Kidney capillary endothelial cell (primary cell): ENCODE results near the gene ARID3B.
"Not testable (repeated sequence)": the region's sequence is repeated elsewhere in the genome, so short reads cannot be mapped to it uniquely, and the experiment has no call there.

ENCODE experiments used
- DNase-seq: peaks from one replicate; pipeline ENCODE4 v3.0.0-alpha.2; 2018; ENCODE audit warnings: low spot score

ARID3B gene, protein sequence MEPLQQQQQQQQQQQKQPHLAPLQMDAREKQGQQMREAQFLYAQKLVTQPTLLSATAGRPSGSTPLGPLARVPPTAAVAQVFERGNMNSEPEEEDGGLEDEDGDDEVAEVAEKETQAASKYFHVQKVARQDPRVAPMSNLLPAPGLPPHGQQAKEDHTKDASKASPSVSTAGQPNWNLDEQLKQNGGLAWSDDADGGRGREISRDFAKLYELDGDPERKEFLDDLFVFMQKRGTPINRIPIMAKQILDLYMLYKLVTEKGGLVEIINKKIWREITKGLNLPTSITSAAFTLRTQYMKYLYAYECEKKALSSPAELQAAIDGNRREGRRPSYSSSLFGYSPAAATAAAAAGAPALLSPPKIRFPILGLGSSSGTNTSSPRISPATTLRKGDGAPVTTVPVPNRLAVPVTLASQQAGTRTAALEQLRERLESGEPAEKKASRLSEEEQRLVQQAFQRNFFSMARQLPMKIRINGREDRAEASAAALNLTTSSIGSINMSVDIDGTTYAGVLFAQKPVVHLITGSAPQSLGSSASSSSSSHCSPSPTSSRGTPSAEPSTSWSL

DNA sequence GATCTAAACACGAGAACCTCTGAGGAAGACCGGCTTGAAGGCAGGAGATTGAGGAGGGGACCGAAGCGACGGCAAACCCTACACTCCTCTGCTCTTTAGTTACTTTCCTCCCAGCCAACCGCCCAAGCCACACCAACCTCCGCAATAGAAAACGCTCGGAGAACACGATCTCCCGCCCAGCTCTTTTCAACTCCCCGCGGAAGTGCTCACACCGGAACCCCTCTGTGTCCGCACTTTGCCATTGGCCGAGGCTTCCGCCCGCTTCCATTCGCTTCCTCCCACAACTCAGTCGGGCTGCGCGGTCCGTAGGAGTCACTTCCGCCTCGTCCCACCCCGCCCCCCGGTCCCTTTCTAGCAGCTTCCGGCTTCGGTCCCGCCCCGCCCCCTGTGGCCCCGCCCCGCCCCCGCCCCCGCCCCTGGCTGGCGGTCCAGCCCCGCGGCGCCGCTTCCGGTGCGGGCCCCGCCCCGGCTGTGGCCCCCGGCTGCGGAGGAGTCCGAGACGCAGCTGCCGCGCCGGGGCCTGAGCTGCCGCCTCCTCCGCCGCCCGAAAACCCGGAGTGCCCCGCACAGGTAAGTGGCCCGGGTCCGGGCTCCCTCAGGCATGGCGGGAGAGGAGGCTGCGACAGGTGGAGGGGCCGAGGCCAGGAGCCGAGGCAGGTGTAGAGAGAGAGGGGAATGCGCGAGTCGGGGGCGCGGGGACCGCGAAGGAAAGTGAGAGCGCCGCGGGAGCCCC lies at the start of gene ARID3B:
TSS of gene ARID3B (plus strand) at position 460 of the 733 bp plus-strand sequence. CDS start 2,717 bp downstream, outside the sequence.
- peak; percentile 94 for DNase-seq

DNA sequence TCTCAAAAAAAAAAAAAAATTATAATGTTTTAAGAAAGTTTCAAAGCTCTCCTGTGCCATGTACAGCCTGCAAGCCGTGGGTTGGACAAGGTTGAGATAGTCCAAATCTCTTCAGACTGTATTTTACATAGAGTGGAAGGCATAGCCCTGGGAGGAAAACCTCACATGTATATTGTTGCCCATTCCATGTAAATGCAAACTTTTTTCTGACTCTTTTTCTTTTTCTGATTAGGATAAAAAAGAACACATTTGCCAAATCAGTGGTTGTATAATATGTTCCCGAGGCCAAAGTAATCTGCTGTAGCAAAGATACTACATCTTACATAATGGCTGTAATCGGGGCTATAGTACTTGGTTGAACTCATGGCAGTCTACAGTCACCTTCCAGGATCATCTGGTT lies 44.4 kb upstream of the ARID3B start:
- DNase-seq, result no peak

DNA sequence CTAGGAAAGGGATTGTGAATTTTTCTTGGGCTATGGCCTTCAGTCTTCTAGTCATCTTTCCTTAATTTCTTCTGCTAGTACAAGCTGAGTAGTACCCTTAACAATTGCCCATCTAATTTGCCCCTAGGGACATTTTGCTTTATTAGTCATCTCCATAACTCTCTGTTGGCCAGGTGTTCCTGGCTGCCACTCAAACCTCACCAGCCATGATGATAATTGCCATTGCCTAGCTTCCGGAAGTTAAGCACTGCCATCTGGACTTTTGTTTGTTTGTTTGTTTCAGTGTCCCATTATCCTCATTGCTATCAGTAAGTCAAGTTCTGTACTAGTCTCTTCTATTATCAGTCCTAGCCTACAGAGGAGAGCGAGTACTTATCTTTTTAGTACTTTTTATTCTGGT lies 43.4 kb upstream of the ARID3B start:
- DNase-seq, result no peak

DNA sequence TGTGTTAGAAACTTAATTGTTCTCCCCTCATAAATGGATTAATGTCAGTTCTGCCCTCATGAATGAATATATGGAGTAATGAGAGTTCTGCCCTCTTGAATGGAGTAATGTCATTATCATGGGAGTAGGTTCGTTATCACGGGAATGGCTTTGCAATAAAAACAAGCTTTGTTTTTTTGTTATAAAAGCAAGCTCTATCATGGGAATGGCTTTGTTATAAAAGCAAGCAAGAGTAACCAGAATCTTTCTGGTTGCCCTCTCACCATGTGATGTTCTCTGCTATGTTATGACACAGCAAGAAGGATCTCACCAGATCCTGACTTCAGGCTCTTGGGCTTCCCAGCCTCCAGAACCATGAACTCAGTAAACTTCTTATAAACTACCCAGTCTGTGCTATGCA lies 41.7 kb upstream of the ARID3B start:
- no peak for DNase-seq

DNA sequence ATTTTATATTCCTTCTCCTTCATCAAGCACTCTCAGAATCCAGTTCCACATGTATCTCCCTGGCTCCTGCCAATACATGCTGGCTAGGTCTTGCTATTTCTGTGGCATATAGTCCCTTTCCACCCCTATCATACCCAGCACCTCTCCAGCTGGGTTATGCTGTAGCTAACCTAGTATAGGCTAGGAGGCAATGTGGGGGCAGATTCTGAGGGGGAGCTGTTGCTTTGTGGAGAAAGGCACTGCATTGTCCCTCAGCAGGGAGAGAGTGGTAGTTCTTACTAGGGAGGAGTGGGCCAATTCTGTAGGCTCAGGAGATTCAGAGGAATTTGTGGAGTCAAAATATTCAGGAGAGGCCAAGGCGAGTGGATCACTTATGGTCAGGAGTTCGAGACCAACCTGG lies 40.6 kb upstream of the ARID3B start:
- DNase-seq, result no peak

DNA sequence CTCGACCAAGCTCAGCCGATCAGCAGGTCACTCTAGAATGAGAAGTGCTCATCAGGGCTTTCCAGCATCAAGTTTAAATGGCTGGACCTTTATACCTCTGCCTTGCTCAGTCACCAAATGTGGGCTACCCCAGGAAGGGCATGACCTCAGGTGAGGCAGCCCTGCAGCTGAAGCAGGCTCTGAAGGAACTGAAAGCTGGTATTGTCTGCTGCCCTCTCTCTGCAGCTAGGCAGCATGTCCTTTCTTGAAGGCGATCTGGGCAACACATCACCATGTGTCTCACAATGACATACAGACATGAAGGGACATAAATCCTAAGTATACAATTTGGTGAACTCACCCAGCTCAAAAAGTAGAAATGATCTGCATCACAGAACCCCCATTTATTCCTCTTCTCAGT lies 38.7 kb upstream of the ARID3B start:
- no peak for DNase-seq

DNA sequence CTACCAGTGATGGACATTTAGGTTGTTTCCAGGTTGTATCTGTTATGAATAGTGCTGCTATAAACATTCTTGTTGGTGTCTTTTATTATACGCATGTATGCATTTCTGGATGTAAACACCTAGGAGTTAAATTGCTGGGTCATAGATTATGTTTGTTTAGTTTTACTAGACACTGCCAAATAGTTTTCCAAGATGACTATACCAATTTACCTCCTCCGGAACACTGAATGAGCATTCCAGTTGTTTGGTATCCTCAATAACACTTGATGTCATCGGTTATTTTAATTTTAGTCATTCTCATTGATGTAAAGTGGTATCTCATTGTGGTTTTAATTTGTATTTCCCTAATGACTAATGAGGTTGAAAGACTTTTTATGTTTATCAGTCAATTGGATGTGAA lies 36.6 kb upstream of the ARID3B start:
- DNase-seq, result no peak

DNA sequence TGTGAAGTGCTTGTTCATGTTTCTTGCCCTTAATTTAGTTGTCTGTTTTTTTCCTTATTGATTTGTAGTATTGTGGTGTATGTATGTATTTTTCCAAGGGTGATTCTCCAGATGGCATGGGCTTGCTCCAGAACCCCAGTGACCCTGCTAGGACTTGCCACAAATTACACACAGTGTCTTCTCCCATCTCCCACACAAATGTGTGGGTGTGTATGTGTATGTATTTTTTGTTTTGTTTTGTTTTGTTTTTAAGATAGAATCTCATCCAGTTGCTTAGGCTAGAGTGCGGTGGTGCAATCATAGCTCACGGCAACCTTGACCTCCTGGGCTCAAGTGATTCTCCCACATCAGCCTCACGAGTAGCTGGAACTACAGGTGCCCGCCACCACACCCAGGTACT lies 36.2 kb upstream of the ARID3B start:
- DNase-seq, result no peak

DNA sequence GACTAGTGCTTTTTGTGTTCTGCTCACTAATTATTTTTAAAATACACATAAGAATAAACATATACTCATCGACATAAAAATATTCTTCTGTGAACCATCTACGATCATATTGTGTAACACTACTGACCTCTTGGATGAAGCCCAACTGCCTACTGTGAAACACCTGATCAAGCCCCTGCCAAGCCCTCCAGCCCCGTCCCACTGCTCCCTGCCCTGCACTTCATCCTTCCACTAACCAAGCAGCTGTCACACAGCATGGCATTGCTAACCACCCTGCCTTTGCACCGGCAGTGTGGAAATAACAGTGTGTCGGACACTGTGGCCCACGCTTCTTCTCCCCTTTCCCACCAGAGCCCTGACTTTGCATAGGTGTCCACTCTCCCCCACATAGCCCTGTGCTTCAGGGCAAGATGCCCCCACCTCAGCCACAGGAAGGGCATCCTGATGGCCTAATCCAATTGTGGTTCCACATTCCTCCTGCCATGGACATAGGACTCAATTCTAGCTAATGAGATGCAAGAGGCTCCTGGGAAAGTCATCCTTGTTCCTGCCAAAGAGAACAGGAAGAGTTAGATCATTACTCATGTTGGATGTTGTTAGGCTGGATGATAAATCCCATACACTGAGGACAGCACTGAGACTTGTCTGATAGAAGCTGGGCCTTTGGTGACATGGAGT lies 35.0 kb upstream of the ARID3B start:
- DNase-seq, result peak; percentile 46

DNA sequence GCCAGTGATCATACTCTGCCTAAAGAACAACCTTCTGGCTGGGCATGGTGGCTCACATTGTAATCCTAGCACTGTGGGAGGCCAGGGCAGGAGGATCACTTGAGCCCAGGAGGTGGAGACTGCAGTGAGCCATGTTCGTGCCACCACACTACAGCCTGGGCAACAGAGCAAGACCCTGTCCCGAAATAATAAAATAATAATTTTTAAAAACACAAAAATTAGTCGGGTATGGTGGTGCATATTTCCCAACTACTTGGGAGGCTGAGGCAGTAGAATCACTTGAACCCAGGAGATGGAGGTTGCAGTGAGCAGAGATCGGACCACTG lies 34.5 kb upstream of the ARID3B start:
- no peak for DNase-seq

DNA sequence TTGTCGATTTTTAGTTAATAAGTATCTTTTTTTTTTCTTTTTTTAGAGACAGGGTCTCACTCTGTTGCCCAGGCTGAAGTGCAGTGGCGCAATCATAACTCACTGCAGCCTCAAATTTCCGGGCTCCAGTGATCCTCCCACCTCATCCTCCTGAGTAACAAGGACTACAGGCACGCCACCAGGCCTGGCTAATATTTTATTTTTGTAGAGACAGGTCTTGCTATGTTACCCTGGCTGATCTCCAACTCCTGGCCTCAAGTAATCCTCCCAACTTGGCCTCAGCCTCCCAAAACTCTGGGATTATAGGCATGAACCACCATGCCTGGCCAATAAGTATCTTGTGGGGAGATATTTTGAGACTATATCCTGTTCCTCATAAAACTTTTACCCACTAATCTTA lies 29.4 kb upstream of the ARID3B start:
- no peak for DNase-seq

DNA sequence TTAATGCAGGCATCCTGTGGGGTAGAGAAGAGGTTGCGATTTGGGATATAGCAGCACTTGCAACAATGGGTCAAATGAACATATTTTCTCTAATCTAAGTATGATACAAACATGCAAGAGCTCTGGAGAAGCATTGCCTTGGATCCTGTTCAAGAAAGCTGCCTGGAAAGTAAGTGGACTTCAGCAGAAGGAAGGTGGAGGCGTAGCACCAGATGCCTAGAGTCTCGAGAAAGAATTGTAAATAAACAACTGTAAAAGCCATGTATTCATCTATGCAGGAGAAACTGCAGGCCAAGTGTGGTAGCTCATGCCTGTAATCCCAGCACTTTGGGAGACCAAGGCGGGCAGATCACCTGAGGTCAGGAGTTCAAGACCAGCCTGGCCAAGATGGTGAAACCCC lies 27.0 kb upstream of the ARID3B start:
- DNase-seq, result not testable (repeated sequence)

DNA sequence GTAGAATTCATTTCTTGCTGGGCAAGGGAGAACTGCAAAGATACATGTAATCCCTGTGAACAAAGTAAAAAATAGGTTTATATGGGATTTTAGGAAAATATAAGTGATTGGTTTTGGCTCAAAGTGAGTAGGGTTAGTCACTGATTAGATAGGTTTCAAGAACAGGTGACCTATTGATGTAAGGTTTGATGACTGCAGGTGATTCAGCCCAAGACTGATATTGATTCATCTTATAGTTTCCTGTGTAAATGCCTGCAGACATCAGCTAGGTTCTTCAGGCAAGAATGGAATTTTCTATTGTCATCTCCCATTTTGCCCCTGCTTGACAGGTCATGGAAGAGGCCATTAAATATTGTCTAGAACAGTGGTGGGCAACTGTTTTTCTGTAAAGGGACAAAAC lies 23.9 kb upstream of the ARID3B start:
- DNase-seq, result no peak

DNA sequence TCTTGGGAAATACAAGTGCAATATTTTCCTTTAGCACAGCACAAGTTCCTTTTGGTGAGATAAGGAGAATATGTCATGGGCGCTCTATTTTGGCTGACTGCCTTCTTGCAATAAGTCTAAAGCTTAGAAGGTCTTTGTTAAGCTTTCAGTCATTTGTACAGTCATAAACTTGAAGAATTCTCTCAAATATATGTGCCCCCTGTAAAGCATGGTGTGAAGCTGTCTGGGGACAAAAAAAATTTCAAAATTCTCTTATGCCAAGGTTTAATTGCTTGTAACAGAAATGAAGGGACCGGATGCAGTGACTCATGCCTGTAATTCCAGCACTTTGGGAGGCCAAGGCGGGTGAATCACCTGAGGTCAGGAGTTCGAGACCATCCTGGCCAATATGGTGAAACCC lies 21.7 kb upstream of the ARID3B start:
- no peak for DNase-seq

DNA sequence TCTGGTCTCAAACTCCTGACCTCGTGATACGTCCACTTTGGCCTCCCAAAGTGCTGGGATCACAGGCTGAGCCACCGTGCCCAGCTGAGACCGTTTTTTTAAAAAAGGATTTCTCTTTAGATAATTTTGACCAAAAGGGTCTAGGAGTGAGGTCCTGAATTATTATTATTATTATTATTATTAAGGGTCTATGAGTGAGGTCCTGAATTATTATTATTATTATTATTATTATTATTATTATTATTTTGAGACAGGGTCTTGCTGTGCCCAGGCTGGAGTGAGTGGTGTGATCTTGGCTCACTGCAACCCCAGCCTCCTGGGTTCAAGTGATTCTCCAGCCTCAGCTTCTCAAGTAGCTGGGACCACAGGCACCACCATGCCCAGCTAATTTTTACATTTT lies 20.6 kb upstream of the ARID3B start:
- no peak for DNase-seq

DNA sequence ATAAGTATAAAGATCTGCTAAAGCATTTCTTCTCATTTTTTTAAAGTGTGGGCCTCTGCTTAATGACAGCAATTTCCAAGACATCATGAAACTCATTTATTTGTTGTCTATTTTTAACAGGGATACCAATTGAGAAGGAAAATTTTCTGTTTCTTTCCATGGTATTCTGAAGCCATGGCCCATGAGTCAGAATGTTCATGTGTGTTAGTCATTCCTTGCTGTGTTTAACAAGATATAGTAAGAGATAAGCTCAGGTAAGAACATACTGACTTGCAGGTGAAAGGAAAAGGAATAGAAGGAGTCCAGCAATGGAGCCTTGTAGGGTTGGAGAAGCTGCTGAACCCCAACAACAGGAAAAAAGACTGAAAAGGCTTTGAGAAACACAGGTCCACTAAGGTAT lies 17.0 kb upstream of the ARID3B start:
- DNase-seq, result no peak

DNA sequence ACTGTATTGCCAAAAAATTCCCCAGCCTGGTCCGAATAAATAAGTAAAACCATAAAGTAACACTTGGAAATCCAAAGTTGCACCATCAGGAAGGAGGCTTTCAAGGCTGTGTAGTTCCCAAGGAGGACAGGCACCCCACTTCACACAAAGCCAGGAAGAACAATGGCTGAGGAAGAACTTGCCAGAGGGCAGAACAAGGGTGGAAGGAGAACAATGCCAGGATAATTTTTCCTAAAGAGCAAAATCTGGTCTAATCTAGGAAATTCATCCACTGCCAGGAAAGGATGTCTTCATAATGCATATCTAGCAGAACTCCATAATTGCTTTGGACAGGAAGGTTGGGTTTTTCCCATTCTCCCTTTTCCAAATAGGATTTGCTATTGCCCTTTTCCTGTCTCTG lies 15.7 kb upstream of the ARID3B start:
- peak; percentile 62 for DNase-seq

DNA sequence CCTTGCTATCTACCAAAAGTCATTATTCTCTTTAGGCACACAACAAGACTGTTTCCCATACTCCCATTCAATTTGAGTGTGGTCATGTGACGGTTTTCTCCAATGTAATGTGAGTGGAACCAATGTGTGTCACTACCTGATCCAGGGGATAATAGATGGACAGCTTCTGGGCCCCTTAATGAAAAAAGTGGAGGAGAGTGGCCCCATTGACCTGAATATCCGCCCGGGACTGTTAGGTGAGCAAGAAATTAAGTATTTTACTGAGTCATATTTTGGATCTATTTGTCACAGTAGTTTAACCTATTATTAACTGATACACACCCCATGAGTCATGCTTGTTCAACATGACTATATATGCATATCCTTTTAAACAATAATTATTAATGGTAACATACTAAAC lies 15.1 kb upstream of the ARID3B start:
- peak; percentile 92 for DNase-seq

DNA sequence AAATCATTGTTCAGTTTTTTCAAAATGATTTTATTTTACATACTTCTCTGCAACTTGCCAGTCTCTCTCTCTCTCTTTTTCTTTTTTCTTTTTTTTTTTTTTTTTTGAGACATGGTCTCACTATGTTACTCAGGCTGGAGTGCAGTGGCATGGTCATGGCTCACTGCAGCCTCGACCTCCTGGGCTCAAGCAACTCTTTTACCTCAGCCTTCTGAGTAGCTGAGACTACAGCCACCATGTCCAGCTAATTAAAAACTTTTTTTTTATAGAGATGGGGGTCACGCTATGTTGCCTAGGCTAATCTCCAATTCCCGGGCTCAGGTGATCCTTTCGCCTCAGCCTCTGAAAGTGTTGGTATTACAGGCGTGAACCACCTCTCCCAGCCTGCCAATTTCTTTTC lies 12.1 kb upstream of the ARID3B start:
- no peak for DNase-seq

DNA sequence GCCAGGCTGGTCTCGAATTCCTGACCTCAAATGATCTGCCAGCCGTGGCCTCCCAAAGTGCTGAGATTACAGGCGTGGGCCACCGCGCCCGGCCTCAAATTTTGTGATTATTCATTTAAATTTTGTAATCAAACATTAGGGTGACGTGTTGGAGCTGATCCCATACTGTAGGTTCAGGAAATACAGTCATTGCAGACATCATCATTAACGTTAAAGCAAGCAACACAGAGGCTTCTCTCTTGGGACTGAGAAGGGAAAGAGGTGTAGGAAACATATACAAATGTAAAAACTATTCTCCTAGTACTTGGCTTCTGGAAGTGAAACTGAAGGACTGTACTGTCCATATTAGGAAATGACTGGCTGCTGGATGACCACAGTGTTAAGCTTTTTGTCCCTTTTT lies 11.1 kb upstream of the ARID3B start:
- DNase-seq, result peak; percentile 74

DNA sequence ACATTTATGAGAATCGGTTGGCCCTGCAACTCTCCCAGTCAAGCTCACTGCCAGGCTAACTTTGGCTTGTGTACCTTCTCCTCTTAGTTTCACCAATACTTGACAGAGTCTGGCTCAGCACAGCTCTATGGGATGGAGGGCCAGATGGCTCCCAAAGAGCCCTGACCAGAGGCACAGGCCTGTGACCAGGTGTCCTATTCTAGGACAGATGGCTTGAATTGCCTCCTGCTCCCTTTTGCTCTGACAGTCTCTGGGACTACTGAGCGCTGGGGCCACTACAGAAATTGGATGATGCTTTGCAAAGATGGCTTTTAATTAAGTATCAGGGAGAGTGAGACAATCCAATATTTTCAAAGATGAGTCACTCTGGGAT lies 10.3 kb upstream of the ARID3B start:
- no peak for DNase-seq

DNA sequence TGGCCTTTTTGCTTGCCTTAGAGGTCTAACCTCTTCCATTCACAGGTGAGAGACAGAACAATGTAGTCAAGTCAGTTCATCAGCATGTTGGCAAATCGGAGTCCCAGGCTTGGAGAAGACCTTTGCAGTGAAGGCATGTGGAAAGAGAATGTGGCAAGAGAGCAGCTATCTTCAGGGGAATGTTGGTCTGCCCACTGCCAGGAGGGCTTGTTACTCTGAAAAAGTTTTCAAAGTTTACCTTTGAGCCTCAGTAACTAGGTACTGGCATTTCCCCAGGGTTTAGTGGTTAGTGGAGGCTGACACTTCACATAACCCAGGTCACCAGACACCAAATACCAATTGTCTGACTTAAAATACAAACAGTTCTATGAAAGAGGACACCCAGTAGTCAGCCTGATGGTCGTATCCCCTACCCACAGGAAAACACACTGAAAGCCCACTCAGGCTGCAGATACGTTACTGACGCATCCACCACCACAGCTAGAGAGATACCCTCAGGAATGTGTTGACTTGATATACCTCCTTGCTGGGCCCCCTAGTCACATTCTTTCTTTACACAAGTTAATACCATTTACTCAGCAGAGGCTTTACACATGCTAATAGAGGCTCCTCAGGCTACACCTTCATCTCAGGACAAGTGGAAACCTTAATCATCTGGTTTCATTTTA lies 9.7 kb upstream of the ARID3B start:
- DNase-seq, result no peak
